HepG2 (cell line): ENCODE measurements around the gene WRAP73. TPM values are rescaled to one million over a fixed set of nuclear protein-coding genes. Genes with fewer than 3 reads are reported as not detected.

Experiments
- DPF2 ChIP-seq: sonication (generic); formaldehyde crosslinking; IDR thresholded peaks from 2 replicates; pipeline ENCODE4 v1.4.0; 2020; ENCODE audit warnings: mild to moderate bottlenecking, low read depth, missing genetic modification reagents, borderline replicate concordance
- FOXP4 ChIP-seq: sonication (generic); formaldehyde crosslinking; IDR thresholded peaks from 2 replicates; pipeline ENCODE4 v1.4.0; 2020; ENCODE audit warnings: missing genetic modification reagents
- GABPB1 ChIP-seq: IDR thresholded peaks from 2 replicates; pipeline ENCODE4 v1.6.1; 2016; ENCODE audit warnings: mild to moderate bottlenecking, missing genetic modification reagents, moderate library complexity, missing compliant biosample characterization
- GATAD2A ChIP-seq: IDR thresholded peaks from 2 replicates; pipeline ENCODE4 v1.6.1; 2016
- MAX ChIP-seq: IDR thresholded peaks from 2 replicates; pipeline ENCODE4 v1.6.1; 2012; ENCODE audit warnings: inconsistent platforms
- NFE2 ChIP-seq: sonication (generic); formaldehyde crosslinking; IDR thresholded peaks from 2 replicates; pipeline ENCODE4 v1.4.0; 2020; ENCODE audit warnings: missing genetic modification reagents
- PLSCR1 ChIP-seq: sonication (generic); formaldehyde crosslinking; IDR thresholded peaks from 2 replicates; pipeline ENCODE4 v1.5.0; 2020; ENCODE audit warnings: missing genetic modification reagents, mild to moderate bottlenecking, borderline replicate concordance
- RXRB ChIP-seq: IDR thresholded peaks from 2 replicates; pipeline ENCODE4 v1.6.1; 2016; ENCODE audit warnings: borderline replicate concordance, missing genetic modification reagents, missing compliant biosample characterization
- SOX13 ChIP-seq, 3 experiments: fragments of 450-650 bp in 1 of 3; sonication (generic) in 1 of 3; formaldehyde crosslinking in 1 of 3; IDR thresholded peaks in 2 of 3; conservative IDR thresholded peaks in 1 of 3; 2 replicates each; pipeline versions ENCODE4 v1.5.0 to v1.6.1; 2016 to 2020; ENCODE audit warnings: antibody characterized with exemption in 1 of 3, mild to moderate bottlenecking in 1 of 3, missing compliant biosample characterization in 1 of 3, missing genetic modification reagents in 1 of 3, moderate library complexity in 1 of 3
- SOX5 ChIP-seq: IDR thresholded peaks from 2 replicates; pipeline ENCODE4 v1.6.1; 2016; ENCODE audit warnings: borderline replicate concordance
- TARDBP ChIP-seq: sonication (generic); formaldehyde crosslinking; IDR thresholded peaks from 2 replicates; pipeline ENCODE4 v1.8.0; 2022; ENCODE audit warnings: mild to moderate bottlenecking, missing genetic modification reagents
- XRCC5 ChIP-seq: fragments of 200-400 bp; formaldehyde crosslinking; optimal IDR thresholded peaks from 2 replicates; pipeline ENCODE3; 2017; ENCODE audit warnings: mild to moderate bottlenecking, low read length
- ZSCAN25 ChIP-seq: sonication (generic); formaldehyde crosslinking; IDR thresholded peaks from 2 replicates; pipeline ENCODE4 v1.8.0; 2022; ENCODE audit warnings: mild to moderate bottlenecking, missing genetic modification reagents
- polyA plus RNA-seq, 8 experiments: library from polyadenylated mRNA; depleted of rRNA in 3 of 8; stranded (reverse) in 7 of 8; unstranded in 1 of 8; fragments of >200 nt; fragmentation: Illumina TruSeq in 4 of 8; extraction: Trizol in 4 of 8; gene quantifications; 2 replicates each; pipeline versions ENCODE4 v1.2.1 to v1.2.3, GENCODE V29; 2011 to 2016; ENCODE audit warnings: low read depth in 4 of 8, missing spikeins in 1 of 8, mixed read lengths in 1 of 8; ENCODE audit not compliant: insufficient read depth in 1 of 8
- total RNA-seq, 5 experiments: library from RNA; depleted of rRNA; stranded (reverse); fragments of >200 nt; fragmentation: Illumina TruSeq; extraction: Trizol; gene quantifications; 2 replicates each; pipeline ENCODE4 v1.2.3, GENCODE V29; 2016; ENCODE audit warnings: low read depth in 1 of 5

The WRAP73 gene
- total and polyA plus RNA-seq, 2 of the 13 experiments (the other 11 are each of a cell fraction or from before 2014, with no cell fraction given), result 18.1 to 40.4 TPM

GRCh38 chr1:3586986-3587759 lies 62.7 kb downstream of the WRAP73 start (continued):
- TF ChIP-seq DPF2 (CRISPR knock-in tag), result no peak
- TF ChIP-seq XRCC5, result no peak
- TF ChIP-seq RXRB (CRISPR knock-in tag), result 0 out of 2 replicates have a peak, but pooled peaks have one; percentile 17
- no peak for TF ChIP-seq ZSCAN25
- TF ChIP-seq TARDBP, result no peak
- 0 out of 2 replicates have a peak, but pooled peaks have one; percentile 8 for TF ChIP-seq MAX
- peak; percentile 56; the same call in 1 of the 2 replicates for TF ChIP-seq SOX5 (CRISPR knock-in tag)
- TF ChIP-seq GABPB1 (CRISPR knock-in tag), result peak; percentile 41; the same call in 1 of the 2 replicates
- TF ChIP-seq NFE2, result no peak
- 0 out of 2 replicates have a peak, but pooled peaks have one; percentile 37 for TF ChIP-seq FOXP4
- TF ChIP-seq SOX13 (IDR thresholded peaks at IDR 0.05), result no peak
- peak in 1 of 2 experiments; percentile 69; a peak in 2 of 4 replicates for TF ChIP-seq SOX13 (CRISPR knock-in tag; conservative IDR thresholded peaks at IDR 0.05 in 1 of 2, IDR thresholded peaks at IDR 0.05 in 1 of 2)
- peak; percentile 25; the same call in 1 of the 2 replicates for TF ChIP-seq GATAD2A
- TF ChIP-seq PLSCR1 (CRISPR knock-in tag), result no peak
